HG03469 (cell line): ENCODE data around the gene EGFR.

Experiments used
- ATAC-seq: cut with Tn5 transposase; IDR thresholded peaks from one replicate; pipeline ENCODE4 v1.9.1; 2021; ENCODE audit warnings: mild to moderate bottlenecking, moderate library complexity, moderate number of reproducible peaks; ENCODE audit not compliant: unreplicated experiment

EGFR gene

GRCh38 chr7:55060636-55061022 is 41.8 kb downstream of the EGFR start:
- ATAC-seq = no peak

GRCh38 chr7:55061726-55062499 is 43.1 kb downstream of the EGFR start:
- no peak for ATAC-seq

GRCh38 chr7:55063061-55063460 is 44.2 kb downstream of the EGFR start:
- ATAC-seq = no peak

DNA sequence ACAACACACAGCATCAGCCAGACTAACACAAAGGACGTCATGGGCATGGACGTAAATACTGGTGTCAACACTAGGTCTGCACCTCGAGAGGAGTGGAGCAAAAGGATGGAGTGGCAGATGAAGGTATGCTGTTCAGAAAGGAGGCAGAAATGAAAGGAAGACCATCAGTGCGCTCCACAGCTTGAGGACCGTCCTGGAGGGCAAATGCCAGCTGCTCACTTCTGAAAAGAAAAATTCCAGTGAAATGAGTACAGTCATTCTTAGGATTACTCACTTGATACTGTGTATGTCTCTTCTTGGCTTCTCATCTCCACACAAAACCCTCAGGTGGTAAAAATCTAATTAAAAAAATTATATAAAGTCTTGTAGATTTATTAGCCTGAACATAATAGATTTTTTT is 44.8 kb downstream of the EGFR start:
- no peak for ATAC-seq

GRCh38 chr7:55065079-55065478 is 46.3 kb downstream of the EGFR start:
- peak; percentile 36 for ATAC-seq

- no peak for ATAC-seq
These were observed 46.9 kb downstream of the EGFR start for GRCh38 chr7:55065511-55066229.

DNA sequence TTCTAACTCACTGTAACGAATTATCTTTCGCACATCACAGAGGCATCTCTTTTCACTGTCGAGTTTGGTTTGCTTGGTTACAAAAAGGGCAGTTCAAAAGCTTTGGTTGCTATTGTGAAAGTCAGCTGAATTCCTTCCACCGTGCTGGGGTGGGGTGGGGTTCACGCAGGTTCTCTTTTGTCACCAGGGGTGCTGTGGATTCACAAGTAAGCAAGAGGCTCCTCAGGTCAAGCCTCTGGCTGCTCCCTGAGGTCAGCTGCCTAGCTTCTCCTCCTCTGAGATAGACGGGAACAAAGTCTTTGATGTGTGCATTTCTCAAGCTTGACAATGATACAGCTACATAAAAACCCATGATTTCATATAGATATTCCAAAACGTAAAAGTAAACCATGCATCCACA is 47.7 kb downstream of the EGFR start:
- no peak for ATAC-seq

- ATAC-seq = no peak
These were observed 48.1 kb downstream of the EGFR start for GRCh38 chr7:55066938-55067337.

GRCh38 chr7:55067748-55068147 is 48.9 kb downstream of the EGFR start:
- ATAC-seq = no peak

GRCh38 chr7:55069271-55069792 is 50.5 kb downstream of the EGFR start:
- ATAC-seq = no peak

DNA sequence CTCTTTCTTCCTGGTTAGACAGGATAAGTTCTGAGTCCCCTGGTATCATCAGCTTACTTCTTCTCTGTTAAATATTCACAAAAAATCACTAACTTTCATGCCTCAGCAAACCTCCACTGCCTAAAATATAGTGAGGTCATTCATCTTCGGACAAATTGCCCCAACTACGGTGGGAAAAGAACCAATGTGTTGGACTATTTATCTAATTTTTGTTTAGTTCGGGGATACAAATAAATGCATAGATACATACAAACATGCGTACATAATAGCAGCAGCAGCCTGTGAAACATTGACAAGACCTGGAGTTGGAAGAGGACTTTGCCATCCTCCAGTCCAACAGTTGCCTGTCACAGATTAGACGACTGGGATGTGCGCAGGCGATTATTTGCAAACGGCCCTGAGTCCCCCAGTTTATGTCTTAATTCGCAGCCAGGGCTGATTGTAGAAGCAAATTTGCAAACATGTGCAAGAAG is 51.5 kb downstream of the EGFR start:
- no peak for ATAC-seq

GRCh38 chr7:55070854-55071253 is 52.0 kb downstream of the EGFR start:
- no peak for ATAC-seq

GRCh38 chr7:55071411-55072175 is 52.8 kb downstream of the EGFR start:
- no peak for ATAC-seq

GRCh38 chr7:55072251-55072650 is 53.4 kb downstream of the EGFR start:
- ATAC-seq = no peak

- ATAC-seq = peak; percentile 73
These were observed 54.3 kb downstream of the EGFR start for GRCh38 chr7:55073051-55073511.

- peak; percentile 69 for ATAC-seq
These were observed 55.2 kb downstream of the EGFR start for GRCh38 chr7:55073976-55074528.

GRCh38 chr7:55075464-55076021 is 56.7 kb downstream of the EGFR start:
- no peak for ATAC-seq

- ATAC-seq = no peak
These were observed 59.0 kb downstream of the EGFR start for GRCh38 chr7:55077561-55078410.
